ENCODE results near the gene NAV3.

DNA sequence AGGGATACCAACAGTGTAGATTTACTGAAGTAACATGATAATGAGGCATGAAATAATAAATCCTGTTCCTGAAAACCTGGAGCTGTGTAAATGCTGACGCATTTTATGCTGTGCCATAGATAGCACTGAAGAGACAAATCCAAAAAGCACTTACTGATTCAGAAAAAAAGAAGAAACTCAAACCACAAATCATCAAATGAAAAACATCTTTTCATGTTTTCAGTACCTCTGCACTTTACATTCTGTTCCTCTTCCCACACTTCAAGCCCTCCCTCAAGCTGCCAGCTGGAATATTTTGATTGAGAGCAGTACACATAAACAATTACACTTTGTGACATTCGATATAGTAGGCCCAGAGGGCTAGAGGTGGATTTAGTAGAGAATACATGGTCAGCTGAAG lies 362.3 kb downstream of the NAV3 start:
- TF ChIP-seq, protein P1, sequence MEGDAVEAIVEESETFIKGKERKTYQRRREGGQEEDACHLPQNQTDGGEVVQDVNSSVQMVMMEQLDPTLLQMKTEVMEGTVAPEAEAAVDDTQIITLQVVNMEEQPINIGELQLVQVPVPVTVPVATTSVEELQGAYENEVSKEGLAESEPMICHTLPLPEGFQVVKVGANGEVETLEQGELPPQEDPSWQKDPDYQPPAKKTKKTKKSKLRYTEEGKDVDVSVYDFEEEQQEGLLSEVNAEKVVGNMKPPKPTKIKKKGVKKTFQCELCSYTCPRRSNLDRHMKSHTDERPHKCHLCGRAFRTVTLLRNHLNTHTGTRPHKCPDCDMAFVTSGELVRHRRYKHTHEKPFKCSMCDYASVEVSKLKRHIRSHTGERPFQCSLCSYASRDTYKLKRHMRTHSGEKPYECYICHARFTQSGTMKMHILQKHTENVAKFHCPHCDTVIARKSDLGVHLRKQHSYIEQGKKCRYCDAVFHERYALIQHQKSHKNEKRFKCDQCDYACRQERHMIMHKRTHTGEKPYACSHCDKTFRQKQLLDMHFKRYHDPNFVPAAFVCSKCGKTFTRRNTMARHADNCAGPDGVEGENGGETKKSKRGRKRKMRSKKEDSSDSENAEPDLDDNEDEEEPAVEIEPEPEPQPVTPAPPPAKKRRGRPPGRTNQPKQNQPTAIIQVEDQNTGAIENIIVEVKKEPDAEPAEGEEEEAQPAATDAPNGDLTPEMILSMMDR (conservative IDR thresholded peaks at IDR 0.05; ENCODE audit: low read depth, low read length) = no peak
- TF ChIP-seq EZH2 (IDR thresholded peaks at IDR 0.05; ENCODE audit: borderline replicate concordance, low read depth, low read length, poor library complexity, severe bottlenecking) = no peak

Measured in A673 (cell line).